Esophagus muscularis mucosa (tissue), 4 donors: ENCODE measurements around the gene EOGT.

Experiments used
- CTCF ChIP-seq, 3 experiments: fragments of 200-600 bp in 2 of 3; fragments of 450-650 bp in 1 of 3; sonication (generic) in 2 of 3; IDR thresholded peaks; one replicate each; pipeline ENCODE4 v1.5.1; 2017 to 2019; ENCODE audit warnings: antibody characterized with exemption in 3 of 3, mild to moderate bottlenecking in 2 of 3, moderate library complexity in 1 of 3
- EP300 ChIP-seq: sonication (generic); formaldehyde crosslinking; IDR thresholded peaks from one replicate; pipeline ENCODE4 v1.6.1; 2017; ENCODE audit warnings: antibody characterized with exemption
- POLR2A ChIP-seq: fragments of 450-650 bp; IDR thresholded peaks from one replicate; pipeline ENCODE4 v1.6.1; 2017; ENCODE audit warnings: antibody characterized with exemption, moderate library complexity, mild to moderate bottlenecking, low read depth
- POLR2AphosphoS5 ChIP-seq, 2 donors: sonication (generic); formaldehyde crosslinking; IDR thresholded peaks; one replicate each; pipeline ENCODE4 v1.6.1; 2017; ENCODE audit warnings: antibody characterized with exemption in 2 of 2

- TF ChIP-seq POLR2A (no peak), CTCF (IDR thresholded peaks at IDR 0.05) (no peak), EP300 (no peak), POLR2AphosphoS5 (IDR thresholded peaks at IDR 0.05) (no peak)
Measured at GRCh38 chr3:69058180-69058946, 44.9 kb upstream of the EOGT start.
